ENCODE measurements around the gene RNF220.

RNF220 gene

DNA sequence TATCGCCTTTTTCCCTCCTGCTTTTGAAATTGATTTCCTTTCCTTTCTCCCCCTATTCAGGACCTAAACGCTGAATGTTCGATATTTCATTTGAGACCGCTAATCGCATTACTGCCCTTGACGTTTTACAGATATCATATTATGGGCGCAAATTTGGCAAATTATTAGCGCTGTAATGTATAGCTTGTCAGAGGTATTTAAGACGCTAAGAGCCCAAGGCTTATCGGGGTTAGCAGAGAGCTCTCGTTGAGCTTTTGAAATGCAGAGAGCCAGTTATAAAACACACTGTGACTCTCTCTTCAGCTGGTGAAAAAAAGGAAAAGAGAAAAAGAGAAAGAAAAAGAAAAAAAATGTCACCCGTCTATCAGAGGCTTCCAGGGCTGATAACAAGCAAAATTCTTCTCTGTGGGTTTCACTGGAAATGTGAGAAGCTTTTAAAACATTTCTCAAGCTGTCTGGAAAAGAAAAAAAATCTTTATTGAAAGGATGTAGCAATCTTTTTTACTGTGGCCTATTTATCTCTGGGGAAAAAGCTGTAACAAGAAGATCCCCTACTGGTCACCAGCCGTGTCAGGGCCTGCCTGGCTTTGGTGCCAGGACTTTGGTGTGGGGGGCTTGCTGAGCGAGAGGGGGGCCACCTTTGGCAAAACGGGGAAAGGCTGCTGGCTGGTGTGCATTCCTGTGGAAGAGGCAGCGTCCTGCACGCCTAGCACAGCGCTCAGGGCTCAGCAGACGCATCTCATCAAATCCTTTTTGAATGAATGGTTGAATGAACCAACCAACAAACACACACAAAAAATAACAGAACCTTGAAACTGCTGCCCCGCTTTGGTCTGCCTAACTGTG lies 119.8 kb downstream of the RNF220 start:
- no peak for DNase-seq

DNA sequence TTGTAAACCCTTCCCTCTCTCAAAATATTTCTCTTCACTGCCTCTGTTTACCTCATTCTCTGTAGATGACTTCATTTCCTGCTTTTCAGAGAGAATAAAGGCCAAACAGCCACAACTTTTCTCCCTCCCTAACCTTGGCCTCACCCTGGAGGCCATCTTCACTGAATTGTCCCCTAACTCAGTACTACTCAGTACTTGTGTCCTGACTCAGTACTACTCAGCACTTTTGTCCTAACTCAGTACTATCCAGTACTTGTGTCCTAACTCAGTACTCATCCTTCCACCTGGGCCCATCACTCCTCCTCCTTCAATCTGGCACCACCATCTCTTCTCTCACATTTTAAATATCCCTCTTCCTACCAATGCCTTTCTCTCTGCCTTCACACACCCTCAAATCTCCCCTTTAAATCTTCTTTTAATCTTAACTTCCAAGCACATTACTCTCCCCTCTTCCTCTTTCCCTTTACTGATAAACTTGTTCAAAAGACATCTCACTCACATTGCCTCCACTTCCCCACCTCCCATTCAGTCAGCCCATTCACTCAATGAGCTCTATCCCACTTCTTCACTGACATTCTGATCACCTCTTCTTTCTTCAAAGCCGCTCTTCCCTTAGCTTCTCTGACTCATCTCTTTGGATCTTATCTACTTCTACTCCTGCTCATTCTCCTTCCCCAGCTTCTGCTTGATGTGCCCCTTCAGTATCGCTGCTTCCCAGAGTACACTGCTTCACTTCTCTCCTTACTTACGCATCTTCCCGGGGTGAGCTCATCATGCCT lies 121.4 kb downstream of the RNF220 start:
- DNase-seq = no peak

DNA sequence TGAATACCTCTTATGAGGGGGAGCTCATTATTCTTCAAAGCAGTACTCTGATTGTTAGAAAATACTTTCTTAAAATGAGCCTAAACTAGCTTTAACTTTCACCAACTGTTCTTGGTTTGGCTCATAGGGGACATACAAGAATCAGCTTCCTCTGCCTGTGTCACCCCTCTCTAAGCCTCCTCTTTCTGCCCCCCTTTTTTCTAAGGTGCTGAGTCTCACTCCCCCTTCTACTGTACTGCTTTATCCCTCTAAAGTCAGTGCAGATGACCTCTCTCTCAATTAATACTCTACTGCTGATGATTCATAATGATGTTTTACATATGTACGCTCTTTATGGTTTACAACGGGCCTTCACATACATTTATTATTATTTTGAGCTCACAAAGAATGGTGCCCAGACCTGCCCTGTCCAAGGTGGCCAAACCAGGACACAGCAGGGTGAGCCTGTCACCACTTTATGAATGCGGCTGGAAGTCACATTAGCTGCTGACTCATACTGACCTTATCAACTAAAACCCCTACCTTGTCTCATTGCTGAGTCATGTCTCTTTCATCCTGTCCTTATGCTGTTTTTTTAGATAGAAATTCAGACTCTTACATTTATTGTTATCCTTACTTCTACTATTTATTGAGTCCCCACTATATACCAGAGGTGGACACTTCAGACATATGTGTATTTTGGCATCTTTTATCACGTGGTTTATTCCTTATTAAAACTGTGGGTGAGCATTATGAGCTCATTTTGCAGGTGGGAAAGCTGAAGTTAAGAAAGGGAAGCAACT lies 126.9 kb downstream of the RNF220 start:
- DNase-seq = no peak

GRCh38 chr1:44532567-44532944 lies 127.5 kb downstream of the RNF220 start:
- no peak for DNase-seq

GRCh38 chr1:44534771-44535170 lies 129.7 kb downstream of the RNF220 start:
- no peak for DNase-seq

GRCh38 chr1:44536357-44537209 lies 131.5 kb downstream of the RNF220 start:
- no peak for DNase-seq

DNA sequence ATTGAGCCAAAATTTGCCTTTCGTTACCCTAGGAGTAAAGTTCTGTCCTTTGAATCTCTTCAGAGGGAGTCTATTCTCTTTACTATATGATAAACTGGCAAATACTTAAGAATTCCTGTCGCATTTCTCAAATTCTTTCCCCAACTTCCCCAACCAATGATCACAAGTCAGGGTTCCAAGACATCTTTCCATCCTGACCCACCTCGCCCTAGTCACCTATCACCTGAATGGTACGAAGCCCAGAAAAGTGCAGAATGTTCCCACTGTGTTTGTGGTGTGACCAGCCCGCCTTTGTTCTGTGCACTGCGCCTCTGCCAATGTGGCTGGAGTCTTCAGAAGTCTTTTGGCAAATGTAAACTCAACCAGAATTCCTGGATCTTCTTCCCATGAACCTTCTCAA lies 132.5 kb downstream of the RNF220 start:
- DNase-seq = no peak

- DNase-seq = no peak
Observed at GRCh38 chr1:44537956-44538355, 132.9 kb downstream of the RNF220 start.

DNA sequence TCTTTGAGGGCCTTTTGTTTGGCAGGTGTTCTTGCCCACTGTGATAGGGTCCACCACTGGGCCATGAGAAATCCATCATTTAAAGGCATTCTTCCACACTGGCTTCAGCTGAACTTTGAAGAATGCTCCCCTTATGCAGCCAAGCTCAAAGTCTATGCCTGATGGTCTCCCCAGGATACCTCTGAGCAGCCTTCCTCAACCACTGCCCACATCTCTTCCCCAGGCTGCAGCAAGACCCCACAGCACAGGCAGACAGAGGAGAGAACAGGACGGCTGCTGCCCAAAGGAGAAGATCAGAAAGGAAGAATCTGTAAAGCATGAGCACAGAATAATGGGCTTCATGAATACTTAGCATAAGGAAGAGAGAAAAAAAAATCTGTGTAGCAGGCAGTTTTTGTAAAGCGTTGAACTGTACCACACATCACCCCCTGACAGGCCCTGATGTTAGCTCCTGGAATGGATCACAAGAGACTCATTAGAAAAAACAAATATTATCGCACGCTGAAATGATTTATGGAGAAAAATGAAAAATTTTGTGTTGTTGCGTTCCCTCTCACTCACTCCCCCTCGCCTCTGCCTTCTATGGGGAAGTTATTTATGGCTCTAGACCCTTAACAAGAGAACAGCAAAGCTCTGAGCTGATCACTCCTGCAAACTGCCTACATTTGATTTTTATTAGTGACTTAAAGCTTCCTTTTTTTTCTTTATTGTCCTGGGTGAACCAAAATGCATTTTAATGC lies 135.1 kb downstream of the RNF220 start:
- DNase-seq = no peak

- DNase-seq = no peak
Observed at GRCh38 chr1:44542420-44543063, 137.5 kb downstream of the RNF220 start.

- no peak for DNase-seq
Observed at GRCh38 chr1:44543064-44543744, 138.1 kb downstream of the RNF220 start.

- DNase-seq = no peak
Observed at GRCh38 chr1:44543786-44544185, 138.7 kb downstream of the RNF220 start.

DNA sequence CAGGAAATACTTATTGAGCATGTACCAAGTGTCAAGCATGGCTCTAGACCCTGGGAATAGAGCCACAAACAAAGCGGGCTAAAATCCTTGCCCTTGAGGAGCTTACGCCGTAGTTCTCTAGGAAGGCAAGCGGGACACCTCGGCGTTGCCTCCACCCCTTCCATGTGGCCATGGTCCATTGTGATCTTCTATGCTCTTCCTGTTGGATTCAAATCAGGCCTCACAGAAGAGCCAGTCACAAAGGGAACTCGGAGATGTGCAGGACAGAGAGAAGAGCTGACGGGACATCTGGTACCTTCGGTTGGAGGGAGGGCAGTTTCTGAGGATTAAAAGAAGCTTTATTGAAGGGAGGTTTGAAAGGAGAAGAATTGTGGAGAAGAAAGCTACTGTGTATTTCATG lies 139.9 kb downstream of the RNF220 start:
- DNase-seq = no peak

DNA sequence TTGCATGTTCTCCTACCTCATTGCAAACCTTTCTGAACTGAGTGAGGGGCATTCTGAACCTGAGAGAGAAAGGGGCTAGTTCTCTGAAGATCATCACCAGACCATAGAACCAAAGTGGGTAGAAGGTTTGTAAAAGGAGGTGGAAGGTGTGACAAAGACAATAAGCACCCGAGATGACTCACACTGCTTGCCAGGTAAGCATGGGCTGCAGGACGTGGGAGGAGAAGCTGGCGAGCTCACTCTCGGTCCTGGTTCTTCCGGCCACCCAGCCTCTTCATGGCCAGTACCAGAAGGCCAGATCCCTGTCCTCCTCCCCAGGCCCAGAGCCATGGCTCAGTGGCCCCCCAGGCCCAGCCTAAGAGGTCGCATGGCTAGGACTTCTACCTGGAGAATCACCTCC lies 140.9 kb downstream of the RNF220 start:
- no peak for DNase-seq

- DNase-seq = no peak
Observed at GRCh38 chr1:44546403-44547053, 141.5 kb downstream of the RNF220 start.

- no peak for DNase-seq
Observed at GRCh38 chr1:44547361-44547760, 142.3 kb downstream of the RNF220 start.

DNA sequence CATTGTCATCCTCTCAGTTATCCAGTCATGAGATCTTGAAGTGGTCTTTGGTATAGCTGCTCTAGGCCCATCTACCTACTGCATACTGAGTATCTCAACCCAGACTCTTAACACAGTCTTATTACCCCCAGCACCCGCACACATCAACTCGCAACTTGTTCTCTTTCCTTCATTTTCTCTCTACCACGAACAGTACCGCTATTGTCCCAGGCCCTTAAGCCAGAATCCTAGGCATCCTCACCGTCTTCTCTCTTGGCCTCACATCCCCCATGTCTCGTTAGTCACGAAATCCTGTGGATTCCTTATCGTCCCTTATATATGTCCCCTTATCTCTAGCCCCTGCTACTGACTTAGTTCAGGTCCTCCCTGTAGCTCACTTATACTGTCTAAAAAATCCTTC lies 142.8 kb downstream of the RNF220 start:
- no peak for DNase-seq

GRCh38 chr1:44549510-44549909 lies 144.5 kb downstream of the RNF220 start:
- DNase-seq = no peak

- no peak for DNase-seq
Observed at GRCh38 chr1:44553127-44553758, 148.2 kb downstream of the RNF220 start.

DNA sequence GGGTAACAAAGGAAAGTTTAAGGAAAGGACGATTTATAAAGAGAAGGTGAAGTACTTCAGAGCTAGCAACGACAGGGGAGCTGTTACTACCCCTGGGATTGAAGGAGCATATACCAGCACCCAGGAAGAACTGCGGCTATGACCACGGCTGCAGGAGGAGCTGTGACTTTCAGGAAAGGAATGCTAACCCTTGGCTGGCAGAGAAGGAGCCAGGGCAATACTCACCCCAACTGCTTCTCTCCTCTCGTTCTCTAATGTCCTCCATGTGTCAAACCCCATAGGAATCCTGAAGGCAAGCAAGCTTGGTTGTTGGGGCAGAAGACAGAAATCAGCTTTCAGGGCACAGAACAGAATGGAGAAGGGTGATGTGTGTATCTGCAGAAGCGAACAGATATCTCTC lies 148.7 kb downstream of the RNF220 start:
- no peak for DNase-seq

Data from stimulated activated naive CD4-positive, alpha-beta T cell (primary cell).